ENCODE results near the gene PP2D1.

GRCh38 chr3:20055842-20056241 lies 43.8 kb upstream of the PP2D1 start:
- TF ChIP-seq CTCF (IDR thresholded peaks at IDR 0.05 in 2 of 3, conservative IDR thresholded peaks at IDR 0.05 in 1 of 3; ENCODE audit: borderline replicate concordance in 1 of 3, insufficient read depth in 1 of 3, low read depth in 2 of 3, low read length in 2 of 3) (no peak), SP1 (IDR thresholded peaks at IDR 0.05; ENCODE audit: low read depth) (no peak), ATF3 (IDR thresholded peaks at IDR 0.05) (no peak), RAD21 (IDR thresholded peaks at IDR 0.05; ENCODE audit: low read depth) (no peak), YY1 (IDR thresholded peaks at IDR 0.05; ENCODE audit: extremely low read depth, insufficient replicate concordance, low read depth, low read length) (no peak), FOSL1 (IDR thresholded peaks at IDR 0.05; ENCODE audit: low read depth) (no peak)
